HG02759 (cell line): ENCODE data around the gene VWA1.

Experiments used
- ATAC-seq: cut with Tn5 transposase; IDR thresholded peaks from one replicate; pipeline ENCODE4 v1.9.1; 2021; ENCODE audit warnings: mild to moderate bottlenecking, moderate library complexity; ENCODE audit not compliant: unreplicated experiment

VWA1 gene, protein sequence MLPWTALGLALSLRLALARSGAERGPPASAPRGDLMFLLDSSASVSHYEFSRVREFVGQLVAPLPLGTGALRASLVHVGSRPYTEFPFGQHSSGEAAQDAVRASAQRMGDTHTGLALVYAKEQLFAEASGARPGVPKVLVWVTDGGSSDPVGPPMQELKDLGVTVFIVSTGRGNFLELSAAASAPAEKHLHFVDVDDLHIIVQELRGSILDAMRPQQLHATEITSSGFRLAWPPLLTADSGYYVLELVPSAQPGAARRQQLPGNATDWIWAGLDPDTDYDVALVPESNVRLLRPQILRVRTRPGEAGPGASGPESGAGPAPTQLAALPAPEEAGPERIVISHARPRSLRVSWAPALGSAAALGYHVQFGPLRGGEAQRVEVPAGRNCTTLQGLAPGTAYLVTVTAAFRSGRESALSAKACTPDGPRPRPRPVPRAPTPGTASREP

DNA sequence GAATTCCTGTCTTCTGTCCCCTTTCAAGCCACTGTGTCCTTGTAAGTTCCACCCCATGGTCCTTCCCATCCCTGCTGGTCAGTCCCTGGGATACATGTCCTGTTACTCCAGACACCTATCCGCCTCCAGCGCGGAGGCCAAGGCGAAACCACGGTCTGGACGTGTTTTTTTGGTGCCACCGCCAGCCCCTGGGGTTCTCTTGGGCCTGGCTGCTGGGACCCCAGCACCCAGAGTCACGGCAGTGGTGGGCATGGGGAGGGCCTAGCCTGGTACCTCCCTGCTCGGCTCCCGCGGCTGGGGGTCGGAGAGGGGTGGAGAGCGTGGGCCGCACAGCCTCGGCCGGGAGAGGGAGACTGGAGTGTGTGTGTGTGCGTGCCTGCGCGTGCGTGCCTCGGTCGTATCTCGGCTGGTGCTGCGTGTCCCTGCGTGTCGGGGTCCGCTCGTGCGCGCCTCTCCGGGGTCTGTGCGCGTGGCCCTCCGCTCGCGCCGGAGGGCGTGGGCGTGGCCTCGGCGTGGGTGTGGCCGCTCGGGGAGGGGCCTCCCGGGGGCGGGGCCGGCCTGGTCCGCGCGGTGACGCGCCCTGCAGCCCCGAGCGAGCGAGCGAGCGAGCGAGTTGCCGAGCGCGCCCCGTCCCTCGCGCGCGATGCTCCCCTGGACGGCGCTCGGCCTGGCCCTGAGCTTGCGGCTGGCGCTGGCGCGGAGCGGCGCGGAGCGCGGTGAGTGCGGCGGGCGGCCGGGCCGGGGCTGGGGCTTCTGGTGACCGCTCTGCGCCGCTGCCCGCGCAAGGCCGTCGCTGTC is at the start of gene VWA1:
Gene VWA1, plus strand, starts transcription at position 585 of the 798 bp plus-strand sequence. Its CDS starts 59 bp downstream, at position 644.
- peak; percentile 55 for ATAC-seq

DNA sequence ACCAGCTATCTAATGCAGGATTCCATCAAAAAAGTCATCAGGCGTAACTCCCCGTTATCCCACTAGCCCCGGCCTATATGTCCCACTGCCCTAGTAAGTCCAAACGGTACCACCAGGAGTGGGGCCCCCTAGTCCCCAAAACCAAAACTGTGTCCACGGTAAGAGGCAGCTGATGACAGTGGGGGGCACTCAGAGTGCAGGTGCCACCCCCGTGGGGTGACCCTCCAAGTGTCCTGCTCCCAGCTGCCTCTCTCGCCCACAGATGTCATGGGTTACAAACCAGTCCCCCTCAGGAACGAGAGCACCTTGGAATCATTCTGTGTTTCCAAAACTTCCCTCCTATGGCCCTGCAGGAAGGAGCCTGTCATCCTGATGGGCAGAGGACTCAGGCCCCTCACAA is 49.6 kb upstream of the VWA1 start:
- ATAC-seq: no peak

- no peak for ATAC-seq
Measured at GRCh38 chr1:1387098-1388077, 48.1 kb upstream of the VWA1 start.

- ATAC-seq: no peak
Measured at GRCh38 chr1:1388078-1388472, 47.4 kb upstream of the VWA1 start.

GRCh38 chr1:1390675-1391074 is 44.8 kb upstream of the VWA1 start:
- no peak for ATAC-seq

- no peak for ATAC-seq
Measured at GRCh38 chr1:1391225-1391624, 44.3 kb upstream of the VWA1 start.

DNA sequence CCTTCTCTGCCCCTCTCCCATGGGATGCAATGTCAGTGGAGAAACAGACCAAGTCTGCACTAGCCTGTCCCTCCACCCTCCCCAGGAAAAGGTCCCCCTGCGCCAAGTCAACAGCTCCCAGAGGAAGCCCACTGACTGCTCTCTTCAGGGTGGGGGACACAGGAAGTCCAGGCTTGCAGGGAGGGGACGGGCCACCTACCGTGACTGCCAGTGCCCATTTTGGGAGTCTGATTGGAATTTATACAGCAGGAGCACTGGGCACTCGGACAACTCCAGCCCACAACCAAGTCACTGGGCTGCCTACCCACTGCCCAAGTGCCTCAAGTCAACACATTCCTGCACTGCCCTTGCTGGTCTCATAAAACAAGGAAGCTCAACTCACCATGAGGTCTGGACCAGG is 42.5 kb upstream of the VWA1 start:
- ATAC-seq: no peak

- no peak for ATAC-seq
Measured at GRCh38 chr1:1393428-1393827, 42.1 kb upstream of the VWA1 start.

GRCh38 chr1:1394116-1394515 is 41.4 kb upstream of the VWA1 start:
- ATAC-seq: no peak

- ATAC-seq: no peak
Measured at GRCh38 chr1:1395166-1395565, 40.3 kb upstream of the VWA1 start.

DNA sequence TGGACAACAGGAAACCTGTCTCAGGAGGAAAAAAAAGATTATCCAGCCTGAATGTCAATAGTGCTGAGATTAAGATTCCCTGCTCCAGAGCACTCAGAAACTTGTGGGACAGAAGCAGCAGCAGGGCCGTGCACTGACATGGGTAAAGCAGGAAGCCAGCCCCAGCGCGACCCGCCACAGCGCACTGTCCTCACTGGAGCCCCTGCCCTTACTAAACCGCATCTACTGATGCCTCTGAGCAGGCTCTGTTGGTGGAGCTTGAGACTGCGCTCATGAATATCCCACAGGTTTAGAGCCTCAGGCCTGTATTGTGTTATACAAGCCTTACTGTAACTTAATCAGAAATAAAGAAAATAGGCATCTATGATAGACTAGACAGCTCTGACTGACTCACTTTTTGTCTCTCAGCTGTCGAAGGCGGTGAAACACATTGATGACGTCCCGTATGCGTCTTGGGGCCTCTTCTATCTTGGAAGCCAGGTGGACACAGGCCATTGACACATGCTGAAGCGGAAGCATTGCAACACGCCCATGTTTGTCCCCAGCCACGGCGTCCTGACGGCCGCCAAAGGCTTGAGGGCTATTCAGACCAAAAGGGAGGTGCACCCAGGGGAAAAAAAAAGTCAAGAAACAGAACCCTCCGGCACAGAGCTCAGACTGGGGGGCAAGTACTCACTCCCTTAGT is 37.5 kb upstream of the VWA1 start:
- ATAC-seq: no peak

DNA sequence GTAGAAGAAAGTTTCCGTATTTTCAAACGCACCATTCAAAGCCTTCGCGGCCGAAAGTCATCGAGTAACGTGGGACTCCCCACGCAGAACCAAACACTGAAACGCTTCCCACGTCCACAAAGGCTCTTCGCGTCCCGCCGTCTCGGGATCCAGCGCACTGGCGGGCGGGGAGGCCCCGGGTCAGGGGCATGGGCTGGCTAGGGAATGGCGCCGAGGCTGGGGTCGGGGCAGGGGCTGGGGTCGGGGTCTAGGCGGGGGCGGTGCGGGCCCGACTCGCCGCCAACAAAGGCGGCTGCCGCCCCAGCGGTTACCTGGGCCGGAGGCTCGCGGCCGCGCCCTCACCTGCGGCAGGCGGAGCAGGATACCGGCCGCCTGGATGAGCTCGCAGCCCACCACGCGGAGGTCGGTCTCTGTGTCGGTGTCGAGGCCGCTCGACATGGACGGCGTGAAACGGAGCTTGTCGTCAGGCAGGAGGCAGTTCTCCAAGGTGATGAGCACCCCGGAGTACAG is 36.8 kb upstream of the VWA1 start:
- peak; percentile 18 for ATAC-seq

DNA sequence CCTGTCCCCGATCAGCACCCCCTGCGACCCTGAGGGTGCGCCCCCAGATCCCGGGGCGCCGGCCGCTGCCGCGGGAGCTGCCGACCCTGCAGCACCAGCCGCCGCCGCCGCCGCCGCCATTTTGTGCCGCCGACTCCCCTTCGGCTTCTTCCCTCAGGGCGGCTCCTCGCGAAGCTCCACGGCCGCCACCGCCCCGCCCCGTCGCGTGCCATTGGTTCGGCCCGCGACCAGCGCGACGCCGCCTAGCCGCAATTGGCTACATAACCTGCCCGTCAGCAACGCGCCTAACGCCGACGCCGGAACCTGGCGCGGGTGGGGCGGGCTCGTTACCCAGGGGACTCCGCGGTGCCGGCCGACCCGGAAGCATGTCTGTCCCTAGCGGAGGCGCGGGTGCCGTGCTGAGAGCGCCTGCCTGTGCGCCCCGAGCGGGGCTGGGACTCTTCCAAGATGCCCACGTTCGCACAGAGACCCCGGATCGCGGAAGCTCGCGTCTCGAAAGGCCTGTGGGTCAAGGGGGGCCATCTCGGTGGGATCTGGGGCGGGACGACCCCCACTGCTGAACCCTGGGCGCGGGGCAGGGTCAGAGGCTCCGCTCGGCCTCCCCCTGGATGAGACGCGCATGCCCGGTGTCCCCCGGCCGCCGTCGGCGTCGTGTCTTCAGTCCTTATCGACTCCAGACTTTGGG is 36.2 kb upstream of the VWA1 start, which contains the start of gene CCNL2:
Gene CCNL2, minus strand, starts transcription at position 149 of the 685 bp plus-strand sequence. Its CDS starts 29 bp downstream, at position 120.
- ATAC-seq: peak; percentile 93

DNA sequence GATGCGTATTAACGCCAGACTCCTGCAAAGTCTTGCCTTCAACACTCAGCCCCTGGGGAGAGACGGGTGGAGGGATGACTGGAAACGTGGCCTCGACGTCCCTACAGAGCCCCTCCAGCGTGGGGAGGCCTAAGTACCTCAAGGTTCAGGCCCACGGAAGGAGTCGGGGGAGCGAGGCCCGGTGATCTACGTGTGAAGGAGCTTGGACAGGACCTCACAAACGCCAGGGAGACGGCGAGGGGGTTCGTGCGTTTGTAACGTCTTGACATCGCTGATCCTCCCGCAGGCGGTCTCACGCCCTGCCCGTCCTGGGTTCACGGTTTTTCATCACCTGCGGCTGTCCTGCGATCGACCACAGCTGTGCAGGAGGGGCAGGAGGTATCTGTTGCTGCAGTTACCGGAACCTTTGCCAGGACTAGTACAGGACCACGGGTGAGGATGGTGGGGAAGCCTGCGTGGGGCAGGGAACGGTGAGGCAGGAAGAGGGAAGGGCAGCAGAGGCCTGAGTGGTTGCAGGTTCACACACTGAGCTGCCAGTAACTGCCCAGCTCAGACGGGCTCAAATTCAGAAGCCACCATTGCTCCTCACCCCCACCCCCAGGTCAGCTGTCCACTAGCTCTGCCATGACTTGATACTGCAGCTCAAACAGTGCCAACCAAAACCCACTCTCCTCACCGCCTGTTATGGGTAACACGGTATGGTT is 35.5 kb upstream of the VWA1 start:
- ATAC-seq: no peak

DNA sequence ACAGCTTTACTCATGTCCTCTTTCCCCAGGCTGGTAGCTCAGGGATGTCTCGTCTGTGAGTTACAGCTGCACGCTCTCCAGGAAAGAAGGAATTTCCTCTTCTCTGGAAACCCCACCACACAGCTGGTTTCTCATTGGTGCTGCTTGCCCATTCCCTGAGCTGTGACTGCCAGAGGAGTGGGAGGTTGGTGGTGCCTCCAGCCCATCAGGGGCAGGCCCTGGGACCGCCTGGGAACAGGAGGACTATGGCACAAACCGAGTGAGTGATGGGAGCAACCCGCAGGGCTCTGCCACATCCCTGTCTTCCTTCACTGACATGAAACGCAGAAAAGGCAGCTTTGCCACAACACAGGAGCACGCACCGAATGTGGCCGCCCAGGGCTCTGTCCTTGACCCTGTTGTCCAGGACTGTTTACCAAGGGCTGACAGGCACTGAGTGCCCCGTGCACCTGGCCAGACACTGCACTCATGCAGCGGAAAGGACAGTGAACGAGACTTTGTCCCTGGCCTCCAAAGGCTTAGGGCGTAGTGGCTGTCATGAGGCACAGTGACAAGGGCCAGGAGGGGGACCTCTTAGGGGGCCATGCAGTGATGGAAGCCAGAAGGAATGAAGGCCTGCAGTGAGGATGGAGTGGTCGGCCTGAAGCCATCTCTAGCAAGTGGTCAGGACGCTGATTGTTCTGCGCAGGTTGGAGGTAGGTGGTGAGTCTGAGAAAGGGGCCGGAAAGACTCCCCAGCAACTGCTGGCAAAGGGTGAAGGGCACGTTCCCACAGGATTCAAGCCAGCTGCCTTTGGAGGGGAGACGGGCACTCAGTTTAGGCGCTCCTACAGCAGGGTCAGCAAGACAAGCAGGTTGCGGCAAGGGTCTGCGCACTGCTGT is 34.7 kb upstream of the VWA1 start:
- ATAC-seq: no peak

DNA sequence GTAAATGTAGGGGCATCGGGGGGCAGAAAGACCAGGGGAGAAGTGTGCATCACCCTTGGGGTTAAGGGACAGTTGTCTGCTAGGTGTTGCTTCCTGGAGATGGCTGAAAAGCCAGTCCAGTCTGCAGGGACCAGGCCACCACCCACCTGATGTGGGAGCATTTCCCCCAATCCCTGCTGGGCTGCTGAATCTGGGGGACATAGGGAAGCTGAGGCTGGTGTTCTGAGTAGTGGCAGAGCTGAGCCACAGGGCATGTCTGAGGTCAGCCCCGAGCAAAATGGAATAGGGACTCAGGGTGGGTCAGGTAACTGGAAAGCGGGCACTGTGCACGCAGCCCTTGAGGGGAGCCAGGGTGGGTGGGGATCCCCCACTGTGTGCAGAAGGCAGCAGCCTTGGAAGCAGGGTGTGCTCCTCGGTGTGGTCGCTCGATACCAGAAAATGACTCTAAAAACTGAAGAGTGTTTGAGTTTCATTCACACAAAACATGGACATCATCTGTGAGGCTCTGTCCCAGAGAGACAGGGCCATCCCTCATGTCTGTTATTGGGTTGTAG is 34.0 kb upstream of the VWA1 start:
- ATAC-seq: no peak

DNA sequence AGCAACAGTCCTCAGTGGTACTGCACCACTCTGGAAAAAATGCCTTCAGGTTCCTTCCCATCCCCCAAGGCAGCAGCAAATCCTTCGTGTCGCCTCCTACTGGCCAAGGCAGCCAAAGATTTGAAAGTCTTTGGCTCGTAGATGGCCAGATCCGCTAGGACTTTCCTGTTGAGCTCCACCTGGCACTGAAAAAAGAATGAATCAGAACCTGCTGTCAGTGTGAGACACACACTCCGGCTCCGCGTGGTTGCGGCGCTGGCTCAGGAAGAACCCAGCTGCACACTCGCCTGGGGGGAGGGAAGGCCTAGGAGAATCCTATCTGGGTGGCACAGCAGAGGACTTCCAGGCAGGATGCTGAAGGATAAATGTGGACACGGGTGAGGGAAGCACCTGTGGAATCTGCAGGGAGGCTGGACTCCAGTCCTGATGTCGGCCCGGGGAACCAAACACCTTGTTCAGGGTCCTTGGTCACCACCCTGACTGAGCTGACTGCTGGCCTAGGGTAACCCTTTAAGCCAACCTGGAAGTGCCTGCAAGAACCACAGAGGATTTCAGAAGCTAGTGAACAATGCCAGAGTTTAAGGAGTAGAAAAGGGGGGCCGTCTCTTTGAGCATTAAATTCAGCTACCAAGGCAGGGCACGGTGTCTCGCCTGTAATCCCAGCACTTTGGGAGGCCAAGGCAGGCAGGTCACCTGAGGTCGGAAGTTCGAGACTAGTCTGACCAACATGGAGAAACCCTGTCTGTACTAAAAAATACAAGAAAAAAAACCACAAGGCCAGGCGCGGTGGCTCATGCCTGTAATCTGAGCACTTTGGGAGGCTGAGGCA is 33.2 kb upstream of the VWA1 start:
- ATAC-seq: no peak
